Activated CD4-positive, alpha-beta T cell treated with anti-CD3 and anti-CD28 coated beads for 36 hours (primary cell): ENCODE measurements around the gene LYRM4. TPM values are rescaled to one million over a fixed set of nuclear protein-coding genes. Genes with fewer than 3 reads are reported as not detected.
A peak's percentile ranks its signal among the peaks of the same experiment; 100 is the strongest.

ENCODE experiments used
- ATAC-seq: fragments of 200-7000 bp; cut with Tn5 transposase; one replicate; pipeline ENCODE4 v1.10.0; 2021; ENCODE audit warnings: mild to moderate bottlenecking, moderate library complexity
- CTCF ChIA-PET: fragments of 350-600 bp; sonication (Branson Sonifier 250); formaldehyde crosslinking; loops from one replicate; lab custom pipeline; 2021; ENCODE audit warnings: antibody characterized with exemption; lab: Charles Lee
- POLR2A ChIA-PET: fragments of 350-600 bp; sonication (Branson Sonifier 250); formaldehyde crosslinking; loops from one replicate; lab custom pipeline; 2021; ENCODE audit warnings: antibody characterized with exemption, inconsistent platforms; lab: Charles Lee
- DNase-seq: peaks from one replicate; pipeline ENCODE4 v3.0.0-alpha.2; 2020
- H3K27ac Mint-ChIP-seq: one replicate; pipeline ENCODE4 v1.8.0; 2021; ENCODE audit warnings: mixed read lengths
- H3K27me3 Mint-ChIP-seq: one replicate; pipeline ENCODE4 v1.8.0; 2021; ENCODE audit warnings: mixed read lengths
- H3K36me3 Mint-ChIP-seq: one replicate; pipeline ENCODE4 v1.8.0; 2021; ENCODE audit warnings: low read depth, mixed read lengths
- H3K4me1 Mint-ChIP-seq: one replicate; pipeline ENCODE4 v1.8.0; 2021; ENCODE audit warnings: mixed read lengths
- H3K4me3 Mint-ChIP-seq: one replicate; pipeline ENCODE4 v1.8.0; 2021; ENCODE audit warnings: mild to moderate bottlenecking, moderate library complexity, mixed read lengths
- H3K9me3 Mint-ChIP-seq: one replicate; pipeline ENCODE4 v1.8.0; 2021; ENCODE audit warnings: low read depth, mixed read lengths
- intact Hi-C, 2 experiments: fragments of 100-400 bp; cut with DNase I in 1 of 2; cut with micrococcal nuclease in 1 of 2; formaldehyde crosslinking; loops; one replicate each; pipeline versions ENCODE4 v1.14.2 to v1.15.1; 2022 to 2024; cut with DNase I, micrococcal nuclease
- total RNA-seq, 2 experiments: library from RNA; stranded (reverse); gene quantifications; one replicate each; pipeline ENCODE4 v1.2.3, GENCODE V29; 2021

LYRM4 gene
- total RNA-seq, 2 experiments from 2014 or later: 46.4 to 53.4 TPM

- intact Hi-C loops: no loop called here
- peak; percentile 53 for ATAC-seq
- ChIA-PET POLR2A (no interaction called here), CTCF (no interaction called here)
- H3K27ac Mint-ChIP-seq: no peak overlapping the region
- no peak overlapping the region for H3K4me3 Mint-ChIP-seq
- no peaks in the 10 kb centered on the region for H3K4me1 Mint-ChIP-seq
- peaks cover 2% of the 10 kb centered on the region for H3K36me3 Mint-ChIP-seq
- DNase-seq: peak; percentile 59
- H3K27me3 Mint-ChIP-seq: no peaks in the 10 kb centered on the region
- H3K9me3 Mint-ChIP-seq: no peaks in the 10 kb centered on the region
These were observed 124.9 kb downstream of the LYRM4 start for GRCh38 chr6:5135788-5136376.

- H3K27ac Mint-ChIP-seq: no peak overlapping the region
- H3K4me1 Mint-ChIP-seq: no peaks in the 10 kb centered on the region
- ATAC-seq (no peak), DNase-seq (no peak)
- no peaks in the 10 kb centered on the region for H3K9me3 Mint-ChIP-seq
- POLR2A ChIA-PET: no interaction called here
- H3K27me3 Mint-ChIP-seq: no peaks in the 10 kb centered on the region
- intact Hi-C loops: no loop called here
- CTCF ChIA-PET: interaction anchor here (0.6 to 1.0 kb wide), 3 partner anchors 10 to 1912 kb away, joined by 3 to 11 read pairs (median 3); no protein-coding TSS in a partner anchor
- no peak overlapping the region for H3K4me3 Mint-ChIP-seq
- H3K36me3 Mint-ChIP-seq: peaks cover 6% of the 10 kb centered on the region
These were observed 126.8 kb downstream of the LYRM4 start for GRCh38 chr6:5133943-5134342.

- Mint-ChIP-seq H3K27ac (no peak overlapping the region), H3K4me1 (no peaks in the 10 kb centered on the region), H3K9me3 (no peaks in the 10 kb centered on the region), H3K4me3 (no peak overlapping the region), H3K36me3 (peaks cover 6% of the 10 kb centered on the region), H3K27me3 (no peaks in the 10 kb centered on the region)
- DNase-seq (no peak), ATAC-seq (no peak)
- ChIA-PET POLR2A (no interaction called here), CTCF (interaction anchor here (2.3 kb wide), 1 partner anchor 11 kb away, joined by 8 read pairs; no protein-coding TSS in a partner anchor)
- intact Hi-C loops: no loop called here
These were observed 128.0 kb downstream of the LYRM4 start for GRCh38 chr6:5132731-5133130.

DNA sequence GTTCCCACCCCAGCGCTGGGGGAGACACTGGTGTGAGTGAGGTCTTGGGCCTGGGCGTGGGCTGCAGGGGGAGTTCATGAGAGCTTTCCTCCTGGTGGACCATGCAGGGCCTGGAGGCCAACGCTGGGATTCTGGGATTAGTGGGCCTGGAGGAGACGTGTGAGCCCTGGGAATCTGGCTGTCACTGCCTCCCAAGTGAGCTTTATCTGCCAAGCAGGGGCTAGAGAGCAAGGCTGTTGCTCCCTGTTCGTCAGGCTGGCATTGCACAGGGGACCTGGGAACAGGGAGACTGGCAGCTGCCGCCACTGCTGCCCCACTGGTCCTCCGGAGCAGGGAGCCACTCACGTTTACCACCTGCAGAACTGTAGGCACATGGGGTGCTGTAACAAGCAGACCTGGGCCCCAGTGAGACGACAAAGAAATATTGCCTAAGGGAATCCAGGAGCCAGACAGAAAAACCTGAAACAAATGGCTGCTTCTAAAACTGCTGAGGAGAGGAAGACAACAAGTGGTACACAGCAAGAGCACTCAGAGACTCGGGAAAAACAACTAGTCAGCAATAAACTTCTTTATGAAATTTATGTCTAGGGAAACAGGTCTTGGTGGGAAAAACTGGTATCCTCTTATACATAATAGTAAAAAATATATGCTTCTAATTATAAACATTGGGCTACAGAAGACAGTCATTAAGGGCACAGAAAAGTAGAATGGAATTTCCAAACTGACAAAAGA, 130.4 kb downstream of the LYRM4 start:
- peaks cover 4% of the 10 kb centered on the region for H3K36me3 Mint-ChIP-seq
- H3K27me3 Mint-ChIP-seq: no peaks in the 10 kb centered on the region
- H3K27ac Mint-ChIP-seq: no peak overlapping the region
- intact Hi-C loops: no loop called here
- H3K9me3 Mint-ChIP-seq: no peaks in the 10 kb centered on the region
- no peak overlapping the region for H3K4me3 Mint-ChIP-seq
- no peak for DNase-seq
- POLR2A ChIA-PET: no interaction called here
- CTCF ChIA-PET: no interaction called here
- no peak for ATAC-seq
- no peaks in the 10 kb centered on the region for H3K4me1 Mint-ChIP-seq

- ChIA-PET POLR2A (no interaction called here), CTCF (no interaction called here)
- Mint-ChIP-seq H3K9me3 (no peaks in the 10 kb centered on the region), H3K27me3 (no peaks in the 10 kb centered on the region), H3K4me1 (no peaks in the 10 kb centered on the region), H3K27ac (no peak overlapping the region), H3K4me3 (no peak overlapping the region), H3K36me3 (peaks cover 4% of the 10 kb centered on the region)
- intact Hi-C loops: no loop called here
- DNase-seq (no peak), ATAC-seq (no peak)
These were observed 132.4 kb downstream of the LYRM4 start for GRCh38 chr6:5128351-5128750.

DNA sequence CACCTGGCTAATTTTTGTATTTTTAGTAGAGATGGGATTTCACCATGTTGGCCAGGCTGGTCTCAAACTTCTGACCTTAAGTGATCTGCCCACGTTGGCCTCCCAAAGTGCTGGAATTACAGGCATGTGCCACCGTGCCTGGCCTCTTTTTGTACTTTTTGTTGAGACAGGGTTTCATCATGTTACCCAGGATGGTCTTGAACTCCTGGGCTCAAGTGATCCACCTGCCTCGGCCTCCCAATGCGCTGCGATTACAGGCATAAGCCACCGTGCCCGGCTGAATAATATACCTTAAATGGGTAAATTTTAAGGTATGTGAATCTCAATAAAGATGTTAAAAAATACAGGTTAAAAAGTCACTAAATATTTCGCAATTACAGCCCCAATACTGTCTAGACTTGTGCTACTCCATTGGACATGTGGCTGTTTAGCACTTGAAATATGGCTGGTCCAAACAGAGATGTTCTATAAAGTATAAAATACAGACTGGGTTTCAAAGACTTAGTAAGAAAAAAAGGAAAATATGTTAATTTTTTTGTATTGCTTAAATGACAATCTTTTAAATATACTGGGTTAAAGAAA, 133.6 kb downstream of the LYRM4 start:
- ATAC-seq (no peak), DNase-seq (no peak)
- POLR2A ChIA-PET: no interaction called here
- Mint-ChIP-seq H3K27ac (no peak overlapping the region), H3K27me3 (no peaks in the 10 kb centered on the region), H3K4me3 (no peak overlapping the region), H3K36me3 (peaks cover 4% of the 10 kb centered on the region), H3K4me1 (no peaks in the 10 kb centered on the region), H3K9me3 (no peaks in the 10 kb centered on the region)
- intact Hi-C loops: no loop called here
- CTCF ChIA-PET: no interaction called here

GRCh38 chr6:5126214-5126613, 134.5 kb downstream of the LYRM4 start:
- peaks cover 4% of the 10 kb centered on the region for H3K36me3 Mint-ChIP-seq
- DNase-seq (no peak), ATAC-seq (no peak)
- H3K27me3 Mint-ChIP-seq: no peaks in the 10 kb centered on the region
- intact Hi-C loops: no loop called here
- H3K27ac Mint-ChIP-seq: no peak overlapping the region
- POLR2A ChIA-PET: no interaction called here
- CTCF ChIA-PET: no interaction called here
- H3K4me1 Mint-ChIP-seq: no peaks in the 10 kb centered on the region
- no peak overlapping the region for H3K4me3 Mint-ChIP-seq
- H3K9me3 Mint-ChIP-seq: no peaks in the 10 kb centered on the region

- ATAC-seq: no peak
- DNase-seq: no peak
- peaks cover 4% of the 10 kb centered on the region for H3K36me3 Mint-ChIP-seq
- POLR2A ChIA-PET: no interaction called here
- H3K4me1 Mint-ChIP-seq: no peaks in the 10 kb centered on the region
- H3K27me3 Mint-ChIP-seq: no peaks in the 10 kb centered on the region
- H3K27ac Mint-ChIP-seq: no peak overlapping the region
- intact Hi-C loops: no loop called here
- H3K4me3 Mint-ChIP-seq: no peak overlapping the region
- H3K9me3 Mint-ChIP-seq: no peaks in the 10 kb centered on the region
- CTCF ChIA-PET: no interaction called here
These were observed 135.4 kb downstream of the LYRM4 start for GRCh38 chr6:5125152-5126006.

DNA sequence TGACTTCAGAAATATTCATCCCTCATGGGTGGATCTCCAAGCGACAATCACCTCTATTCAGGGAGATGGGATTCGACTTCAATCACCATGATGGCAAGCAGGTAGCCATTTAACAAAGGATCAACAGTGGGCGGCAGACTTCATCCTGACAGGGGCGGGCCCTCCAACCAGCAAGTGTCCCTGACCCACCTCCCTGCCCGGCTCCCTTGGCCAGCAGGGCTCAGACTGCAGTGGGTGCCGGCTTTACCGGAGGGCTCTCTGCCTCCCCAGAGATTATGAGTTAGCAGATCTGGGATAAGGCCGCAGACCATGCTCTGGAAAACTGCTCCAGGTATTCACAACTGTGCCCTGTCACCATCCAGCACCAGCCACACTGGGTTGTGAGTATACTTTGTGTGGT, 136.2 kb downstream of the LYRM4 start:
- ChIA-PET POLR2A (no interaction called here), CTCF (no interaction called here)
- Mint-ChIP-seq H3K4me3 (no peak overlapping the region), H3K36me3 (peaks cover 2% of the 10 kb centered on the region), H3K27ac (no peak overlapping the region), H3K4me1 (no peaks in the 10 kb centered on the region), H3K9me3 (no peaks in the 10 kb centered on the region), H3K27me3 (no peaks in the 10 kb centered on the region)
- intact Hi-C loops: no loop called here
- DNase-seq (no peak), ATAC-seq (no peak)

- Mint-ChIP-seq H3K4me3 (no peak overlapping the region), H3K27ac (no peak overlapping the region), H3K27me3 (no peaks in the 10 kb centered on the region), H3K36me3 (peaks cover 2% of the 10 kb centered on the region), H3K9me3 (no peaks in the 10 kb centered on the region), H3K4me1 (no peaks in the 10 kb centered on the region)
- intact Hi-C loops: no loop called here
- POLR2A ChIA-PET: no interaction called here
- no peak for ATAC-seq
- no peak for DNase-seq
- CTCF ChIA-PET: interaction anchor here (0.5 kb wide), 1 partner anchor 829 kb away, joined by 3 read pairs; no protein-coding TSS in a partner anchor
These were observed 137.2 kb downstream of the LYRM4 start for GRCh38 chr6:5123296-5124143.
